HEK293 (cell line): ENCODE results near the gene PACS2.

Experiments
- CTCF ChIA-PET: fragments of 350-600 bp; formaldehyde crosslinking; extraction: SDS; loops from one replicate; lab custom pipeline; 2021; ENCODE audit warnings: antibody characterized with exemption; lab: Yijun Ruan, JAX
- POLR2A ChIA-PET: fragments of 300-600 bp; formaldehyde crosslinking; extraction: SDS; loops from one replicate; lab custom pipeline; 2020; ENCODE audit warnings: antibody characterized with exemption, inconsistent platforms; lab: Yijun Ruan, JAX
- H3K27ac ChIP-seq: fragments of 200-500 bp; sonication (Bioruptor generic); 2 replicates; pipeline ENCODE4 v1.5.1; 2014; ENCODE audit warnings: low read depth, low read length, control low read depth, inconsistent platforms; ENCODE audit errors: extremely low read depth
- H3K36me3 ChIP-seq, 2 experiments: fragments of 200-500 bp in 1 of 2; sonication (Bioruptor generic) in 1 of 2; 1 replicate in 1 of 2; 2 replicates in 1 of 2; pipeline ENCODE4 v1.5.1; 2014 to 2017; ENCODE audit warnings: inconsistent platforms in 2 of 2, low read length in 2 of 2; ENCODE audit not compliant: control insufficient read depth in 2 of 2, insufficient read depth in 1 of 2
- H3K4me1 ChIP-seq: fragments of 200-500 bp; sonication (Bioruptor generic); 2 replicates; pipeline ENCODE4 v1.5.1; 2014; ENCODE audit warnings: mild to moderate bottlenecking, low read length, inconsistent platforms; ENCODE audit not compliant: control insufficient read depth, insufficient read depth
- H3K4me3 ChIP-seq: 2 replicates; pipeline ENCODE4 v1.5.1; 2011; ENCODE audit warnings: low read depth, mild to moderate bottlenecking, control low read depth, low read length, moderate library complexity
- H3K9me3 ChIP-seq: fragments of 200-500 bp; sonication (Bioruptor generic); 2 replicates; pipeline ENCODE4 v1.5.1; 2014; ENCODE audit warnings: low read depth, low read length, inconsistent platforms; ENCODE audit not compliant: control insufficient read depth, insufficient read depth
- GLIS2 ChIP-seq: fragments of 450-650 bp; formaldehyde crosslinking; IDR thresholded peaks from 2 replicates; pipeline ENCODE4 v1.5.1; 2016; ENCODE audit warnings: missing biosample characterization, missing genetic modification characterization
- MEIS1 ChIP-seq: sonication (generic); formaldehyde crosslinking; IDR thresholded peaks from 2 replicates; pipeline ENCODE4 v1.8.1; 2022; ENCODE audit warnings: missing genetic modification reagents, mild to moderate bottlenecking, borderline replicate concordance
- REST ChIP-seq: fragments of 450-650 bp; formaldehyde crosslinking; IDR thresholded peaks from 2 replicates; pipeline ENCODE4 v1.5.1; 2016; ENCODE audit warnings: missing biosample characterization, missing genetic modification characterization
- SCRT2 ChIP-seq: fragments of 450-650 bp; formaldehyde crosslinking; IDR thresholded peaks from 2 replicates; pipeline ENCODE4 v1.5.1; 2016; ENCODE audit warnings: missing biosample characterization, missing genetic modification characterization
- ZBTB6 ChIP-seq: fragments of 450-650 bp; formaldehyde crosslinking; IDR thresholded peaks from 2 replicates; pipeline ENCODE4 v1.5.1; 2017; ENCODE audit warnings: missing biosample characterization, missing genetic modification characterization
- ZFHX2 ChIP-seq: fragments of 450-650 bp; formaldehyde crosslinking; conservative IDR thresholded peaks from 2 replicates; pipeline ENCODE4 v1.5.1; 2016; ENCODE audit warnings: missing biosample characterization, missing genetic modification characterization
- ZNF223 ChIP-seq: fragments of 450-650 bp; formaldehyde crosslinking; IDR thresholded peaks from 2 replicates; pipeline ENCODE4 v1.5.1; 2016; ENCODE audit warnings: missing biosample characterization, missing genetic modification characterization
- ZNF280D ChIP-seq: fragments of 450-650 bp; formaldehyde crosslinking; IDR thresholded peaks from 2 replicates; pipeline ENCODE4 v1.5.1; 2016; ENCODE audit warnings: missing biosample characterization, missing genetic modification characterization
- ZNF324 ChIP-seq: fragments of 450-650 bp; formaldehyde crosslinking; IDR thresholded peaks from 2 replicates; pipeline ENCODE4 v1.5.1; 2016; ENCODE audit warnings: missing biosample characterization, missing genetic modification characterization
- ZNF473 ChIP-seq: fragments of 450-650 bp; formaldehyde crosslinking; IDR thresholded peaks from 2 replicates; pipeline ENCODE4 v1.5.1; 2017; ENCODE audit warnings: missing biosample characterization, missing genetic modification characterization
- ZNF48 ChIP-seq: fragments of 450-650 bp; formaldehyde crosslinking; IDR thresholded peaks from 2 replicates; pipeline ENCODE4 v1.5.1; 2016; ENCODE audit warnings: missing biosample characterization, missing genetic modification characterization
- ZNF555 ChIP-seq: fragments of 450-650 bp; formaldehyde crosslinking; conservative IDR thresholded peaks from 2 replicates; pipeline ENCODE4 v1.5.1; 2017; ENCODE audit warnings: missing biosample characterization, mild to moderate bottlenecking, missing genetic modification characterization, inconsistent platforms
- ZNF561 ChIP-seq: fragments of 450-650 bp; IDR thresholded peaks from 2 replicates; pipeline ENCODE4 v1.5.1; 2018; ENCODE audit warnings: missing biosample characterization, missing genetic modification characterization, borderline replicate concordance
- ZNF623 ChIP-seq: fragments of 450-650 bp; formaldehyde crosslinking; IDR thresholded peaks from 2 replicates; pipeline ENCODE4 v1.5.1; 2016; ENCODE audit warnings: missing biosample characterization, missing genetic modification characterization
- ZNF658 ChIP-seq: fragments of 450-650 bp; formaldehyde crosslinking; IDR thresholded peaks from 2 replicates; pipeline ENCODE4; 2016; ENCODE audit warnings: missing biosample characterization, missing genetic modification characterization
- ZNF677 ChIP-seq: fragments of 450-650 bp; IDR thresholded peaks from 2 replicates; pipeline ENCODE4 v1.5.0; 2018; ENCODE audit warnings: missing biosample characterization, mild to moderate bottlenecking, missing genetic modification characterization, moderate library complexity
- ZSCAN23 ChIP-seq: fragments of 450-650 bp; formaldehyde crosslinking; IDR thresholded peaks from 2 replicates; pipeline ENCODE4 v1.5.1; 2016; ENCODE audit warnings: missing biosample characterization, missing genetic modification characterization
- TF ChIP-seq, protein P1 (sequence below): sonication (generic); formaldehyde crosslinking; IDR thresholded peaks from 2 replicates; pipeline ENCODE4 v1.8.1; 2022; ENCODE audit warnings: mild to moderate bottlenecking, moderate library complexity, missing genetic modification reagents
- TF ChIP-seq, protein P2 (sequence below): fragments of 450-650 bp; formaldehyde crosslinking; IDR thresholded peaks from 2 replicates; pipeline ENCODE4 v1.5.1; 2016; ENCODE audit warnings: missing biosample characterization, missing genetic modification characterization

Gene PACS2

DNA sequence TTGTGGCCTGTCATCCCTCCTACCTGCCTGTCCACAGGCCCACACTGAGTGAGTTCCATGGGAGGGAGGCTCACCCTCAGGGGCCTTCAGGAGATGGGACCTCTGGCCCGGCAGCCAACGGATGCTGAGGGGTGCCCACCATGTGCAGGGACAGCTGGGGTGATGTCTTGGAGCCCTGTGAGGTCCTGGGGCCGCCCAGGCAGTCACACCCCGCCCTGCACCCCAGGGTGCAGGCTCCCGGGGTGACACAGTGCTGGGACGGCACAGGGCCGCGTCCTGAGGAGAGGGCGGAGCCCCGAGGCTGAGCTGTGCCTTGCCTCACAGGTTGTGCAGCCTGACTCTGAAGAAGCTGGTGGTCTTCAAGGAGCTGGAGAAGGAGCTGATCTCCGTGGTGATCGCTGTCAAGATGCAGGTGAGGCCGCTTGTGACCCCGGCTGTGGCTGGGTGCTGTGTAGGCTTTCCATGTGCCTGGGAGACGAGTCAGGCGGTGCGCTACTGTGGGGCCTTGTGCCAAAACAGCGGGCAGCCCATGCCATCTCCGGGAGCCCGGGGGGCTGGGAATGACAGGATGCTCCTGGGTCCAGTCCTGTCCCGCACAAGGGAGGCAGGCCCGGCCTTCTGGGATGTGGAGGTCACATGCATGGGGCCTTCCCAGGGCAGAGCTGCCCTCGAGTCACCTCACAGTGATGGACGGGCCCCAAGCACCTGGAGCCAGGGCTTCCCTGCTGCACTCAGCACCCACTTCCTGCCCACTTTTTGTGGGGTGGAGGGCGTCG, 33.8 kb downstream of the PACS2 start (continued):
- TF ChIP-seq REST (no peak), GLIS2 (peak; percentile 35; the same call in 1 of the 2 replicates), ZNF48 (tag by site-specific recombination) (no peak), ZNF555 (tag by site-specific recombination) (no peak), ZNF623 (no peak), ZNF677 (tag by site-specific recombination) (no peak)

DNA sequence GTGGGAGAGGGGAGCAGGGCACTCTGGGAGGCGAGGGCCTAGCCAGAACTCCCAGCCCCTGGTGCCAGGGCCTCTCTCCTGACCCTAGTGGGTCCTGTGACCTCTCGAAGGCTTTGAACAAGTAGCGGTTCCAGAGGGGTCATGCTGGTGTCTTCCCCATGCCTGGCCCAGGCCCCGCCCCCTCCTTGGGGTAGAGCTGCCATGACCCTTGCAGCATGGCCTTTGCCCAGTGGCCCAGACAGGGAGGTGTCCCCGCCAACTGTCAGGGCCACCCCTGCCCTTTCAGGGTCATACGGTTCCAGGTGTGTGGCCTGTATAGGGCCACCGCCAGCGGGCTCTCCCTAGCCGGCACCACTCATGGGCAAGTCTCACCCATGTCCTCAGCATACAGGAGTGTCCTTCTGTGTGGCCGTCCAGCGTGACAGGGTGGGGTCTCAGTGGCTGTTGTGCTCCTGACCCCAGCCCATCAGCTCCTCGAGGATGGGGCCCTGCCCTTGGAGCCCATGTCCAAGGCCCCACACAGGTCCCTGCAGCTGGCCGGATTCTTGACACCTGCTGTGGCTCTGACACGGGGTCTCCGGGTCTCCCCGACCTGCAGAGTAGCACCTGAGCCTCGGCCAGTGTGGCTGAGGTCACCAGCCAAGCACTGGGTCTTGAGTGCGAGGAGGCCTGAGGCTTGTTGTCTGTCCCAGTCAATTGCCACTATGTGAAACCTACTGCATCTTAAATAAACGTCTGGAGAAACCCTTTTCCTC, 34.6 kb downstream of the PACS2 start:
- H3K36me3 ChIP-seq, result no peaks in the 10 kb centered on the region; a peak in 1 of 3 replicates
- POLR2A ChIA-PET, result no interaction called here
- peaks cover 2% of the 10 kb centered on the region; the same call in 1 of the 2 replicates for H3K9me3 ChIP-seq
- no peaks in the 10 kb centered on the region for H3K4me1 ChIP-seq
- no peak overlapping the region for H3K27ac ChIP-seq
- H3K4me3 ChIP-seq, result no peak overlapping the region
- CTCF ChIA-PET, result no interaction called here
- TF ChIP-seq ZFHX2 (tag by site-specific recombination), result 0 out of 2 replicates have a peak, but pooled peaks have one; percentile 14
- TF ChIP-seq, protein P1, sequence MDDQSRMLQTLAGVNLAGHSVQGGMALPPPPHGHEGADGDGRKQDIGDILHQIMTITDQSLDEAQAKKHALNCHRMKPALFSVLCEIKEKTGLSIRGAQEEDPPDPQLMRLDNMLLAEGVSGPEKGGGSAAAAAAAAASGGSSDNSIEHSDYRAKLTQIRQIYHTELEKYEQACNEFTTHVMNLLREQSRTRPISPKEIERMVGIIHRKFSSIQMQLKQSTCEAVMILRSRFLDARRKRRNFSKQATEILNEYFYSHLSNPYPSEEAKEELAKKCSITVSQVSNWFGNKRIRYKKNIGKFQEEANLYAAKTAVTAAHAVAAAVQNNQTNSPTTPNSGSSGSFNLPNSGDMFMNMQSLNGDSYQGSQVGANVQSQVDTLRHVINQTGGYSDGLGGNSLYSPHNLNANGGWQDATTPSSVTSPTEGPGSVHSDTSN, result no peak
- no peak for TF ChIP-seq ZNF324 (tag by site-specific recombination)
- no peak for TF ChIP-seq MEIS1
- TF ChIP-seq ZSCAN23, result no peak
- no peak for TF ChIP-seq ZNF658 (tag by site-specific recombination)
- TF ChIP-seq, protein P2, sequence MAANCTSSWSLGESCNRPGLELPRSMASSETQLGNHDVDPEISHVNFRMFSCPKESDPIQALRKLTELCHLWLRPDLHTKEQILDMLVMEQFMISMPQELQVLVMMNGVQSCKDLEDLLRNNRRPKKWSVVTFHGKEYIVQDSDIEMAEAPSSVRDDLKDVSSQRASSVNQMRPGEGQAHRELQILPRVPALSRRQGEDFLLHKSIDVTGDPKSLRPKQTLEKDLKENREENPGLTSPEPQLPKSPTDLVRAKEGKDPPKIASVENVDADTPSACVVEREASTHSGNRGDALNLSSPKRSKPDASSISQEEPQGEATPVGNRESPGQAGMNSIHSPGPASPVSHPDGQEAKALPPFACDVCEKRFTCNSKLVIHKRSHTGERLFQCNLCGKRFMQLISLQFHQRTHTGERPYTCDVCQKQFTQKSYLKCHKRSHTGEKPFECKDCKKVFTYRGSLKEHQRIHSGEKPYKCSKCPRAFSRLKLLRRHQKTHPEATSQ (tag by site-specific recombination), result no peak

DNA sequence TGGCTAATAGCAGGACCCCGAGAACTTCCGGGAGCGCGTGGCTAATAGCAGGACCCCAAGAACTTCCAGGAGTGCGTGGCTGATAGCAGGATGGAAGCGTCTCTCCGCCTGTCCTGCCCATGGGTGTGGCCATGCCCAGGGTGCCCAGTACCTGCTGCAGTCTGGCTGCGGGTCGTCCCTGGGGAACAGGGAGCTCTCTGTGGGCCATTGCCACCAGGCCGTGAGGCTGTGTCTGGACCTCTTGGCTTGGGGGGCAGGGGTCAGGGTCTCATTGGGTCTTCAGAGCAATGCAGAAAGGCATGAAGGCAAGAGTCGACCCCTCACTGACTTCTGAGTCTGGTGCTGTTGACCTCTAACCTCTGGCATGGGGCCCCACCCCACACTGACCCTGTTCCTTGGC, 35.4 kb downstream of the PACS2 start:
- ChIA-PET POLR2A (no interaction called here), CTCF (interaction anchor here (0.6 to 1.1 kb wide), 2 partner anchors 15 to 375 kb away, joined by 3 to 7 read pairs; no protein-coding TSS in a partner anchor)
- H3K4me1 ChIP-seq, result no peaks in the 10 kb centered on the region
- H3K27ac ChIP-seq, result no peak overlapping the region
- peaks cover 0 to 5% of the 10 kb centered on the region in 2 experiments; a peak in 2 of 3 replicates for H3K36me3 ChIP-seq
- H3K9me3 ChIP-seq, result no peaks in the 10 kb centered on the region
- H3K4me3 ChIP-seq, result no peak overlapping the region
- TF ChIP-seq ZBTB6 (tag by site-specific recombination) (no peak), ZNF280D (no peak), ZNF561 (tag by site-specific recombination) (no peak), ZNF223 (no peak), SCRT2 (tag by site-specific recombination) (no peak), ZNF473 (tag by site-specific recombination) (no peak)
